H1 (cell line): Measurements from ENCODE around the gene SKP1.
"Not testable (repeated sequence)": the region's sequence is repeated elsewhere in the genome, so short reads cannot be mapped to it uniquely, and the experiment has no call there.

Source experiments
- ASH2L ChIP-seq: fragments of 200-600, 300-600 bp; sonication (generic); IDR thresholded peaks from one replicate; pipeline ENCODE4 v1.7.1; 2017; ENCODE audit warnings: low read length
- CEBPB ChIP-seq: IDR thresholded peaks from 2 replicates; pipeline ENCODE4 v1.6.1; 2012; ENCODE audit warnings: low read depth, low read length
- CHD2 ChIP-seq: IDR thresholded peaks from 2 replicates; pipeline ENCODE4 v1.6.1; 2012; ENCODE audit warnings: low read length, improper control_type of control experiment
- CTCF ChIP-seq, 3 experiments: IDR thresholded peaks; 1 replicate in 2 of 3; 2 replicates in 1 of 3; pipeline versions ENCODE4 v1.5.1 to v1.6.1; 2011; ENCODE audit warnings: low read length in 3 of 3, mild to moderate bottlenecking in 3 of 3, inconsistent platforms in 2 of 3, low read depth in 1 of 3, moderate library complexity in 1 of 3; ENCODE audit not compliant: insufficient read depth in 1 of 3; ENCODE audit errors: control extremely low read depth in 1 of 3
- EP300 ChIP-seq, 2 experiments: IDR thresholded peaks; 1 replicate in 1 of 2; 2 replicates in 1 of 2; pipeline ENCODE4 v1.6.1; 2011 to 2012; ENCODE audit warnings: low read depth in 2 of 2, low read length in 2 of 2, mild to moderate bottlenecking in 2 of 2, borderline replicate concordance in 1 of 2, inconsistent platforms in 1 of 2, moderate library complexity in 1 of 2
- EZH2 ChIP-seq: fragments of 200-600 bp; sonication (generic); IDR thresholded peaks from 2 replicates; pipeline ENCODE4 v1.7.1; 2012; ENCODE audit warnings: low read depth, mild to moderate bottlenecking, moderate library complexity, low read length, inconsistent platforms; ENCODE audit not compliant: severe bottlenecking
- KDM5A ChIP-seq: fragments of 200-600 bp; IDR thresholded peaks from 2 replicates; pipeline ENCODE4 v1.7.1; 2012; ENCODE audit warnings: mild to moderate bottlenecking, low read length, inconsistent platforms, mixed read lengths
- POLR2AphosphoS5 ChIP-seq: IDR thresholded peaks from 2 replicates; pipeline ENCODE4 v1.6.1; 2011; ENCODE audit warnings: low read depth, low read length
- RAD21 ChIP-seq, 2 experiments: IDR thresholded peaks in 1 of 2; conservative IDR thresholded peaks in 1 of 2; 2 replicates each; pipeline ENCODE4 v1.6.1; 2011; ENCODE audit warnings: low read depth in 2 of 2, low read length in 2 of 2, improper control_type of control experiment in 1 of 2, inconsistent platforms in 1 of 2, mild to moderate bottlenecking in 1 of 2, moderate library complexity in 1 of 2
- RFX5 ChIP-seq: IDR thresholded peaks from 2 replicates; pipeline ENCODE4 v1.6.1; 2011; ENCODE audit warnings: low read depth, low read length, improper control_type of control experiment, borderline replicate concordance
- SIX5 ChIP-seq: IDR thresholded peaks from 2 replicates; pipeline ENCODE4 v1.6.1; 2011; ENCODE audit warnings: mild to moderate bottlenecking, low read depth, low read length
- TBP ChIP-seq: IDR thresholded peaks from 2 replicates; pipeline ENCODE4 v1.6.1; 2011; ENCODE audit warnings: low read depth, low read length, improper control_type of control experiment
- TCF12 ChIP-seq: IDR thresholded peaks from 2 replicates; pipeline ENCODE4 v1.6.1; 2011; ENCODE audit warnings: low read depth, mild to moderate bottlenecking, low read length
- ZNF274 ChIP-seq: IDR thresholded peaks from 2 replicates; pipeline ENCODE4 v1.7.0; 2012; ENCODE audit warnings: low read length, borderline replicate concordance; ENCODE audit errors: extremely low read depth

GRCh38 chr5:134152173-134152832, 24.4 kb downstream of the SKP1 start:
- TF ChIP-seq CTCF (IDR thresholded peaks at IDR 0.05; ENCODE audit: control extremely low read depth in 1 of 3, insufficient read depth in 1 of 3, low read depth in 1 of 3, low read length in 3 of 3); CHD2; KDM5A; POLR2AphosphoS5; EZH2; EP300 (IDR thresholded peaks at IDR 0.05; ENCODE audit: borderline replicate concordance in 1 of 2, low read depth in 2 of 2, low read length in 2 of 2); ASH2L; TCF12; ZNF274; RAD21 (IDR thresholded peaks at IDR 0.05 in 1 of 2, conservative IDR thresholded peaks at IDR 0.05 in 1 of 2; ENCODE audit: low read depth in 2 of 2, low read length in 2 of 2); RFX5; CEBPB; TBP; SIX5: not testable (repeated sequence)
